Breast epithelium (tissue), 4 donors: ENCODE data around the gene GBA2. TPM values are rescaled to one million over a fixed set of nuclear protein-coding genes. Genes with fewer than 3 reads are reported as not detected.

Experiments used
- DNase-seq, 2 donors: peaks; one replicate each; pipeline ENCODE4 v3.0.0-alpha.2; 2019; ENCODE audit warnings: low spot score in 2 of 2
- H3K27ac ChIP-seq, 2 donors: fragments of 200-600 bp; sonication (generic) in 1 of 2; one replicate each; pipeline ENCODE4 v1.5.1; 2016 to 2019; ENCODE audit warnings: mild to moderate bottlenecking in 1 of 2
- H3K27me3 ChIP-seq, 2 donors: fragments of 200-600 bp; sonication (generic) in 1 of 2; one replicate each; pipeline versions ENCODE4 v1.5.1 to v1.6.0; 2017 to 2019; ENCODE audit warnings: control low read depth in 1 of 2, mild to moderate bottlenecking in 1 of 2
- H3K36me3 ChIP-seq: fragments of 200-600 bp; one replicate; pipeline ENCODE4 v1.5.1; 2019
- H3K4me1 ChIP-seq, 2 donors: fragments of 200-600 bp; sonication (generic); one replicate each; pipeline ENCODE4 v1.5.1; 2016 to 2019; ENCODE audit warnings: control low read depth in 1 of 2
- H3K4me3 ChIP-seq, 3 donors: fragments of 200-600 bp; sonication (generic); 1 replicate in 2 of 3; 2 replicates in 1 of 3; pipeline ENCODE4 v1.5.1; 2016 to 2019; ENCODE audit warnings: mild to moderate bottlenecking in 3 of 3, moderate library complexity in 2 of 3
- H3K9me3 ChIP-seq, 2 donors: fragments of 200-600 bp; sonication (generic) in 1 of 2; one replicate each; pipeline ENCODE4 v1.5.1; 2016 to 2019; ENCODE audit warnings: control low read depth in 1 of 2
- POLR2A ChIP-seq: fragments of 450-650 bp; IDR thresholded peaks from one replicate; pipeline ENCODE4 v1.6.1; 2016; ENCODE audit warnings: antibody characterized with exemption, mild to moderate bottlenecking, moderate library complexity
- POLR2AphosphoS5 ChIP-seq, 3 donors: sonication (generic); formaldehyde crosslinking; IDR thresholded peaks; one replicate each; pipeline ENCODE4 v1.6.1; 2017; ENCODE audit warnings: antibody characterized with exemption in 3 of 3
- intact Hi-C: fragments of 100-400 bp; cut with DNase I; formaldehyde crosslinking; loops from one replicate; pipeline ENCODE4 v1.15.1; 2023; ENCODE audit warnings: low total_unique reads
- total RNA-seq, 3 donors: library from RNA; depleted of rRNA; stranded (reverse); fragments of >200 nt; gene quantifications; one replicate each; pipeline ENCODE4 v1.1.0, GENCODE V29; 2016
- TF ChIP-seq, protein P1 (sequence below), 3 donors: fragments of 450-650 bp; IDR thresholded peaks; one replicate each; pipeline ENCODE4 v1.5.1; 2016 to 2017; ENCODE audit warnings: antibody characterized with exemption in 3 of 3, mild to moderate bottlenecking in 3 of 3, moderate library complexity in 3 of 3

The GBA2 gene
- total RNA-seq, 3 donors from 2014 or later: 44.5 to 63.8 (median 57.0) TPM

DNA sequence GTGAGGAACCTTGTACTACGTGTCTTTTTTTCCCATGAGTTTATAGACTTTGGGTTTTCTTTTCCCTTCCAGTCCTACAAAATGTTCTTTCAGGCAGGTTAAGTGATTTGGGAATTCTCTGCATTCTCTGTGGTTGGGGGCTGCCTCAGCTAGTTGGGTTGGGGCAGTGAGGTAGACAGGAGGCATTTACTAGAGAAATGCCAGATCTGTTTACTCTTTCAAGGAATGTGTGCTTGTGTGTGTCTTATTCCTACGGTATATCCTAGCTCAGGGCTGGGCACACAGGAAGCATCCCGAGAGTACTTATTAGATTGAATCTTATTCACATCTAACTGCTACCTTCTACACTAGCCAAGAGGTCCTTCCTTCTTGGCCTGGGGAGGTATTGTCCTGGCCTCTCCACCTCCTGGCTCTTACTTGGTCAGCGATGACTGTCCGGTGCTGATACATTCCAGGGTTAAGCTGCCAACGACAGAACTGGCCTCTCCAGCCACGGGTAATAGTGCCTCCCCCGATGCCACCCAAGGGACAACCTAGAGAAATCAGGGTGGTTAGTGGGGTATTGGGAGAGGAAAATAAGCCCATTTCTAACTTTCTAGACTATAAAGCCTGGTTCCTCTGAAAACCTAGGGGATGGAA, 5.0 kb downstream of the GBA2 start:
- DNase-seq: no peak
- H3K36me3 ChIP-seq: peaks cover under 1% of the 10 kb centered on the region

DNA sequence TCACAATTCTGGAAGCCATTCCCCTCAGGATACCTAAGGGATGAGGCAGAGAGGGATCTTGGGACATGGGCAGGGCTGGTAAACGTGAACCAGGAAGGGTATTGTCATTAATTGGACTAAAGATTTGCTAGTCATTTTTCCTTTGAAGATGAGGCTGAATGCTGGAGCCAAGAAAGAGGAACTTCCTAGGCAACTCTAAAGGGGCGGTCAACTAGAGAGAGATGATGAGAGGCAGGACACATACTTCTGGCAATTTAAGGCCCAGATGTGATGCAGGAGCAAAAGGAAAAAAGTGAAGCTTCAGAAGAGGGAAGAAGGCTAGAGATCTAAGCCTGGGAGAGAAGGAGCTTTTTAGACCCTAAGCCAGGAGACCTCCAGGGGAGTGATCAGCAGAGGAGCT, 5.6 kb downstream of the GBA2 start:
- intact Hi-C loops: no loop called here
- Histone ChIP-seq H3K27ac (no peak overlapping the region), H3K27me3 (no peaks in the 10 kb centered on the region), H3K4me3 (no peak overlapping the region), H3K4me1 (peaks cover 0 to 21% of the 10 kb centered on the region in 2 donors), H3K36me3 (peaks cover 6% of the 10 kb centered on the region), H3K9me3 (no peaks in the 10 kb centered on the region)
- no peak for DNase-seq
- TF ChIP-seq POLR2AphosphoS5 (IDR thresholded peaks at IDR 0.05) (no peak), POLR2A (no peak)
- TF ChIP-seq, protein P1, sequence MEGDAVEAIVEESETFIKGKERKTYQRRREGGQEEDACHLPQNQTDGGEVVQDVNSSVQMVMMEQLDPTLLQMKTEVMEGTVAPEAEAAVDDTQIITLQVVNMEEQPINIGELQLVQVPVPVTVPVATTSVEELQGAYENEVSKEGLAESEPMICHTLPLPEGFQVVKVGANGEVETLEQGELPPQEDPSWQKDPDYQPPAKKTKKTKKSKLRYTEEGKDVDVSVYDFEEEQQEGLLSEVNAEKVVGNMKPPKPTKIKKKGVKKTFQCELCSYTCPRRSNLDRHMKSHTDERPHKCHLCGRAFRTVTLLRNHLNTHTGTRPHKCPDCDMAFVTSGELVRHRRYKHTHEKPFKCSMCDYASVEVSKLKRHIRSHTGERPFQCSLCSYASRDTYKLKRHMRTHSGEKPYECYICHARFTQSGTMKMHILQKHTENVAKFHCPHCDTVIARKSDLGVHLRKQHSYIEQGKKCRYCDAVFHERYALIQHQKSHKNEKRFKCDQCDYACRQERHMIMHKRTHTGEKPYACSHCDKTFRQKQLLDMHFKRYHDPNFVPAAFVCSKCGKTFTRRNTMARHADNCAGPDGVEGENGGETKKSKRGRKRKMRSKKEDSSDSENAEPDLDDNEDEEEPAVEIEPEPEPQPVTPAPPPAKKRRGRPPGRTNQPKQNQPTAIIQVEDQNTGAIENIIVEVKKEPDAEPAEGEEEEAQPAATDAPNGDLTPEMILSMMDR (IDR thresholded peaks at IDR 0.05): no peak

More for the DNA sequence above, 5.0 kb downstream of the GBA2 start:
- H3K27ac ChIP-seq: no peak overlapping the region
- H3K9me3 ChIP-seq: no peaks in the 10 kb centered on the region
- H3K4me3 ChIP-seq: no peak overlapping the region
- intact Hi-C loops: no loop called here
- no peaks in the 10 kb centered on the region for H3K27me3 ChIP-seq
- peaks cover 0 to 21% of the 10 kb centered on the region in 2 donors for H3K4me1 ChIP-seq
- TF ChIP-seq POLR2A (no peak), POLR2AphosphoS5 (IDR thresholded peaks at IDR 0.05) (no peak)
- TF ChIP-seq, protein P1 (IDR thresholded peaks at IDR 0.05): no peak

DNA sequence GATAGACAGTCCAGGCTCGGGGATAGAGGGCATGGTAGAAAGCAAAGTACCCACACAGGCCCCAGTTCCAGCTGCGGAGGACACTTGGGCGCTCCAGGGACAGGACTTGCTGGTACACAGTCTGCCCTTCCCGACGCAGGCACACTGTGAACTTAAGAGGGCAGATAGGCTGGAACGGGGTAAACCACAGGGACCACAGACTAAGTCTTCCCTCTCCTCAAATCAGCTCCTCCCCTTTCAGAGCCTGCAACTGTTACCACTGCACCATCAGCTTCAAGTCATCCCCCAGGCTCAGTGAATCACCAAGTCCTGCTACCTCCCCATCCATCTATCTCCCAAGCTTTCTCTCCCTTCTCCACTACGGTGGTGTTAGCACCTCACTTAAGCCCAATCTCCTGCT, 7.3 kb downstream of the GBA2 start:
- Histone ChIP-seq H3K4me3 (no peak overlapping the region), H3K27me3 (no peaks in the 10 kb centered on the region), H3K4me1 (peaks cover 0 to 10% of the 10 kb centered on the region in 2 donors), H3K36me3 (peaks cover 13% of the 10 kb centered on the region), H3K27ac (no peak overlapping the region), H3K9me3 (no peaks in the 10 kb centered on the region)
- intact Hi-C loops: no loop called here
- TF ChIP-seq, protein P1 (IDR thresholded peaks at IDR 0.05): no peak
- TF ChIP-seq POLR2AphosphoS5 (IDR thresholded peaks at IDR 0.05) (no peak), POLR2A (no peak)
- DNase-seq: no peak

DNA sequence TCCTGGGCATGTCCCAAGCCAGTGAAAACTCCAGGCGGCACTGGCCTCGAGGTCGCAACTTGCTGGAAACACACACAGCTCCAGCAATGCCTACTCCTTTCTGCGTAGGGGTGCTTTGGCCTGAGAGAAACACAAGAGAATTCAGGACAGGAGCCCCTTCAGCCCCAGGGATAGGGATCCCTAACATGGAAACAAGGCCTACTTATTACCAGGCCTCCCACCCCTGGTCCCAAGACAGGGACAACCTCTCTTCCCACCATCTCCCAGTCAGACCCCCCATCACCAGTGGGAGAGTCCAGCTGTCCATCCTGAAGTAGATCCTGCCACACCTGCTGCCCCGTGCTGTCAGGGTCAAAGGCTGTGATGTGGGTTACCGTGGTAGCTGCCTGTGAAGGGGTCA, 8.8 kb downstream of the GBA2 start:
- DNase-seq: no peak
- TF ChIP-seq POLR2AphosphoS5 (IDR thresholded peaks at IDR 0.05) (no peak), POLR2A (no peak)
- TF ChIP-seq, protein P1 (IDR thresholded peaks at IDR 0.05): no peak
- Histone ChIP-seq H3K4me1 (no peaks in the 10 kb centered on the region), H3K36me3 (peaks cover 13% of the 10 kb centered on the region), H3K27ac (no peak overlapping the region), H3K27me3 (no peaks in the 10 kb centered on the region), H3K9me3 (no peaks in the 10 kb centered on the region), H3K4me3 (no peak overlapping the region)
- intact Hi-C loops: no loop called here

DNA sequence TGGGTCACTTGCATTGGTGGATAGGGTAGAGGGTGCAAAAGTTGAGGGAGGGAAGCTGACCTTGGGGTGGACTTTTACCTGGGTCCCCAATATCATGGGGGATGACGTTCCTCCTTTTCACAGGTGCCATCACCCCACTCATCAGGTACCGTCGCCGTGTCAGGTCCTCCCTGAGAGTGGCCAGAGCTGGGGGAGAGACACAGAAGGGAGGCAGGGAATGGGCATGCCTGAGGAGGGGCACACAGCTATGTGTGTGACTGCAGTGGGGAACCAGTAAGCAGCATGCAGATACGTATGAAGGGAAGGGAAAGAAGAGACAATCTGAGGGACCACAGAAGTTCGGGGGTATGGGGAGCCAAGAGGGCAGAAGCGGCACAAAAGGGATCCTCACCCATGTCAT, 10.1 kb downstream of the GBA2 start:
- no peak overlapping the region for H3K4me3 ChIP-seq
- H3K4me1 ChIP-seq: no peaks in the 10 kb centered on the region
- H3K27ac ChIP-seq: no peak overlapping the region
- intact Hi-C loops: no loop called here
- H3K36me3 ChIP-seq: peaks cover 13% of the 10 kb centered on the region
- DNase-seq: no peak
- H3K27me3 ChIP-seq: no peaks in the 10 kb centered on the region
- H3K9me3 ChIP-seq: no peaks in the 10 kb centered on the region
- no peak for TF ChIP-seq POLR2AphosphoS5 (IDR thresholded peaks at IDR 0.05)
- TF ChIP-seq, protein P1 (IDR thresholded peaks at IDR 0.05): no peak
